ENCODE results near the gene ANKUB1. TPM values are rescaled to one million over a fixed set of nuclear protein-coding genes. Genes with fewer than 3 reads are reported as not detected.
A peak's percentile ranks its signal among the peaks of the same experiment; 100 is the strongest.

The ANKUB1 gene
- total and polyA plus RNA-seq, 5 donors, result not detected

DNA sequence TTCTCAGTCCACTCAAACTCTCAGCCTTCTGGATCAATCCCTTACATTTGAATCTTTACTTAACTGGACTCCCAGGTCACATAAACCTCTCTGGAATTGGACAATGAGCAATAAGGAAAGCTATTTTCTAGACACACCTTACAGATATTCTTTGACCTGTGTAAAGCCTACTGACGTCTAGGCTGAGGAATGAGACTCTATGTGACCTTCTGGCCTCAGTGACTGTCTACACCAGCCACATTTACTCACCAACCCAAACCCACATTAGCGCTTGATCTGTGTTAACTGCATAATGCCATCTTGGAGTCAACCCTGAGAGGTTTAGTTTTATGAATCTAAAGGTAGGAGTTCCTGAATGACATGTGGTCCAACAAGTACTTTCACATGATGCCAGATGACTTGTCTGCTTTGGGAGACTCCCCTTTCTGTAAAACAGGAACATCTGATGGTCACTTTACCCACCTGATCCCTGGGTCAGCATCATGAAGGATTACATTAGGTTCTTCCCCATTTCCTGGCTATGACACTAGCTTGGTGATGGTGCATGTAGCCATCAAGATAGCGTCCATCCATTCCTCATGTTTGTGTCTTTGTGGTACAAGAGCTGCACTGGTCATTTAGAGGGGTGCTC lies 28.7 kb downstream of the ANKUB1 start:
- no peak for DNase-seq
- Histone ChIP-seq H3K27me3 (ENCODE audit: control insufficient read depth, insufficient read depth) (no peaks in the 10 kb centered on the region), H3K4me1 (ENCODE audit: control insufficient read depth, insufficient read depth, low read length) (no peaks in the 10 kb centered on the region), H3K27ac (ENCODE audit: low read length) (no peak overlapping the region), H3K4me3 (ENCODE audit: low read length) (no peak overlapping the region), H3K9me3 (ENCODE audit: control insufficient read depth, low read length) (no peaks in the 10 kb centered on the region)
- ATAC-seq, result no peak
- WGBS, result 77% methylated on average over 3 of the region's 3 CpGs
- intact Hi-C loops (cut with DNase I), result no loop called here

DNA sequence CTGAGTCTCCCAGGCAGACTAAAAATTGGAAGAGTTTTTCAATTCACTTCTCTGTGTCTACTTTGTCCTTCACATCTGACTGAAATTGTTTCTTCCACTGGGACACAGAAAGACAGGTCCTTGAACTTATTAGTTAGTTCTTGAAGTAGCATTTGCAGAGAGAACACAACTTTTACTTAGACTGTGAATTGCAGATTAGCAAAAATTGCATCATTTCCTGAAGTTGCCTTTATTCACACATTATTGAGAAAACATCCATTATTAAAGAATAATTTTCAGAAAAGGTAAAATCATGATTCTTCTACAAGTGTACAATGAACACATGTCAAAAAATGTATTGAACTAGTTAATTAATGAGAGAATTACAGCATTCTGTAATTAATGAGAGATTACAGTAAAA lies 38.6 kb downstream of the ANKUB1 start:
- no peak overlapping the region for H3K27ac ChIP-seq (ENCODE audit: low read length)
- H3K9me3 ChIP-seq (ENCODE audit: control insufficient read depth, low read length), result no peaks in the 10 kb centered on the region
- no peaks in the 10 kb centered on the region for H3K4me1 ChIP-seq (ENCODE audit: control insufficient read depth, insufficient read depth, low read length)
- DNase-seq, result no peak
- no peak overlapping the region for H3K4me3 ChIP-seq (ENCODE audit: low read length)
- ATAC-seq, result no peak
- intact Hi-C loops (cut with DNase I), result no loop called here
- H3K27me3 ChIP-seq (ENCODE audit: control insufficient read depth, insufficient read depth), result no peaks in the 10 kb centered on the region

DNA sequence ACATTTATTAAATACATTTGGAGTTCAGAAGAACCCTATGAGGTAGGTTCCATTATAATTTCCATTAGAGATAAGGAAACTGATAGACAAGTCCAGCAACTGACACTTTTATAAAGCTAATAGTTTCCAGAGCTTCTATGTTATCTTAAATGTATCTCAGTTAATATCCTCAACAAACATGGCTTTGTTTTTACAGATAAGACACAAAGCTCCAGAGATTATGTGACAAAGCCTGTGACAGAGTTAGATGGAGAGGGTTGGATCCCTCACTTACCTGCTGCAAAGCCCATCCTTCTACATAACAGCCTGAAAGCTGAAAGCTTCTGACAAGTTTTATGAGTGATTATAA lies 39.6 kb downstream of the ANKUB1 start:
- no peak overlapping the region for H3K27ac ChIP-seq (ENCODE audit: low read length)
- no peaks in the 10 kb centered on the region for H3K9me3 ChIP-seq (ENCODE audit: control insufficient read depth, low read length)
- H3K4me3 ChIP-seq (ENCODE audit: low read length), result peak overlapping the region; percentile 90
- intact Hi-C loops (cut with DNase I), result no loop called here
- ATAC-seq (no peak), DNase-seq (no peak)
- H3K4me1 ChIP-seq (ENCODE audit: control insufficient read depth, insufficient read depth, low read length), result no peaks in the 10 kb centered on the region
- no peaks in the 10 kb centered on the region for H3K27me3 ChIP-seq (ENCODE audit: control insufficient read depth, insufficient read depth)

DNA sequence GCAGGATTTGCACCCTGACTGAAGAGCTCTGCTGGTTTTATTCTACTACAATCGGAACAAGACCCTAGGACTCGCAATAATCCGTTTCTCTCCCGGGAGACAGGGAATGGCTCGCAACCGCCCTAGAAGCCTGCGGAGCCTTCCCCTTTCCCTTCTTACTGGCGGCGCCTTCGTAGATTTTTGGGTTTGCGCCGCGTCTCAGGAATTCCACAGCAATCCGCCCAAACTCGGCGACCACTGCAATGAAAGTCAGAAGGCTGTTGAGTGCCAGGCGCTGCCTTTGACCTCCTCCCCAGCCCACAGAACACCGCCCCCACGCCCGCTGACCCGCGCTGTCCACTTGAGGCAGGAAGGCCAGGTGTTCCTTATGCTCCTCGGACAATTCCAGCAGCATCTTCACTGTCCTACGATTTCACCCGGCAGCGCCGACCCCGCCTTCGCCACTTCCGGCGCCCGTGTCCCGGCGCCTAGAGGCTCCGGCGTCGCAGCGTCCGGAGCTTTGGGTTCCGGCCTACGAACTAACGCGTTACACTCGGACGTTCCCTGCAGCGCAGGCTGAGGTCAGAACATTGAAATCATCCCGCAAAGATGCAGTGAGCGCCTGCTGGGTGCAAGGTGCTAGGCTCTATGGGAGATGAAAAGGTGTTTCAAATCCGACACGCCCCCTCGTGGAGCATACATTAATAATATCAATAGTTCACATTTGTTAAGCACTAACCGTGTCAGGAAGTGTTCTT lies 40.1 kb downstream of the ANKUB1 start, which contains the start of gene COMMD2:
TSS of gene COMMD2 (minus strand) at position 439 of the 737 bp plus-strand sequence. CDS start at position 394, 45 bp downstream.
- intact Hi-C loops (cut with DNase I), result no loop called here
- no peaks in the 10 kb centered on the region for H3K4me1 ChIP-seq (ENCODE audit: control insufficient read depth, insufficient read depth, low read length)
- WGBS, result under 1% methylated on average over 52 of the region's 52 CpGs
- no peaks in the 10 kb centered on the region for H3K9me3 ChIP-seq (ENCODE audit: control insufficient read depth, low read length)
- no peaks in the 10 kb centered on the region for H3K27me3 ChIP-seq (ENCODE audit: control insufficient read depth, insufficient read depth)
- peak within 1 kb of the TSS; percentile 90 for H3K4me3 ChIP-seq (ENCODE audit: low read length)
- peak; percentile 98 for ATAC-seq
- peak; percentile 71 to 89 (median 87) for DNase-seq
- H3K27ac ChIP-seq (ENCODE audit: low read length), result peak within 1 kb of the TSS; percentile 58

DNA sequence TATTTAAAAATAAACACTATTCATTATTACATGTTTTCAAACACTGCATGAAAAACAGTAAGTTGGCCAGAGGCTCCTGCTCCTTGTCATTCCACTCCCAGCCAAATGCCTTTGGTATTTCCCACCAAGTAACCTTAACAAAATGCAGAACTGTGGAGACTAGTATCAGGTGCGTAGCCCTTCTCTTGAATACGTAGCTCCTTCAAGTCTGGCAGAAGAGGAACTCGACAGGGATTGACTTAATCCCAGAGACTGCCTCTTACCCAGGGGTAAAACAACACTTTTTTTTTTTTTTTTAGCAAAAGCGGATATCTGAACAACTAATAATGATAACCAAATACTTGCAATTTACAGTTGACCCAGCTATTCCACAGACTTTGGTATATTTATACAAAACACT lies 40.8 kb downstream of the ANKUB1 start:
- H3K4me1 ChIP-seq (ENCODE audit: control insufficient read depth, insufficient read depth, low read length), result no peaks in the 10 kb centered on the region
- no peak for ATAC-seq
- intact Hi-C loops (cut with DNase I), result no loop called here
- H3K9me3 ChIP-seq (ENCODE audit: control insufficient read depth, low read length), result no peaks in the 10 kb centered on the region
- no peak overlapping the region for H3K27ac ChIP-seq (ENCODE audit: low read length)
- WGBS, result 12% methylated on average over 4 of the region's 4 CpGs
- H3K4me3 ChIP-seq (ENCODE audit: low read length), result peak overlapping the region; percentile 90
- H3K27me3 ChIP-seq (ENCODE audit: control insufficient read depth, insufficient read depth), result no peaks in the 10 kb centered on the region
- no peak for DNase-seq

DNA sequence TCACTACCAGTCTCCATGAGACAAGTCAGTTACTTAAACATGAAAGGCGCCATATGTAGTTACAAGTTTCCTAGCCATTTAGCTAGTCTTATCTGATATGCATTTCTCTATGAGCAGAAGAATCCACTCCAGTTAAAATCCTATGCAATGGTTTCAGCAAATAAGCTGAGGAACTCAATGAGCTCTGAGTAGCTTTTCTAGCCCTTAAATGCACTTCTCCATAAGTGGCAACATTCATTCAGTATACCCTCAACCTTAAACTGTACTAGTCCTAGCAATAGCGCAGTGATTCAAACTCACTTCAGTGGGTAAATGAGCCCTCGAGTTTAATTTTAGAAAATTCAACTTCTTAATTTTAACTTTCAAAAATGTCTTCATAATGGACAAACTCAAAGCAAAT lies 47.7 kb downstream of the ANKUB1 start:
- intact Hi-C loops (cut with DNase I), result no loop called here
- no peaks in the 10 kb centered on the region for H3K27me3 ChIP-seq (ENCODE audit: control insufficient read depth, insufficient read depth)

DNA sequence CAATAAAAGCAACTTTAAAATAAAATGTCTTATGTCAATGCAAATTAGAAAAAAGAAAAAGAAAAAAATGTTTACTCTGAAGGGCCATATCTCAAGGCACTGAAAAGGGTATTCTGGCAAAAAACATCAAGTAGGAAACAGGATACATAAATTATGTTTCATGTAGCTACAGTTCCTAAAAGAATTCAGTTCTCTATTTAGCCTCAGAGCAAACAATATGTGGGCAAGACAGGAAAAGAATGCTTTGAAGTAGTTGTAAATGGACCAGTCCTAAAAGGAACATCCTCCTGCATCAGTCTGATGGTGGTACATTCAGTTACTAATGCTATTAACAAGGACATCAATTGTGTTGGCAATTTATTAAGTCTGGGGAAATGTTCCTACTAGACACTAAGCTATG lies 48.2 kb downstream of the ANKUB1 start:
- ATAC-seq (no peak), DNase-seq (no peak)
- H3K4me1 ChIP-seq (ENCODE audit: control insufficient read depth, insufficient read depth, low read length), result no peaks in the 10 kb centered on the region
- H3K27me3 ChIP-seq (ENCODE audit: control insufficient read depth, insufficient read depth), result no peaks in the 10 kb centered on the region
- H3K9me3 ChIP-seq (ENCODE audit: control insufficient read depth, low read length), result no peaks in the 10 kb centered on the region
- intact Hi-C loops (cut with DNase I), result no loop called here
- no peak overlapping the region for H3K27ac ChIP-seq (ENCODE audit: low read length)
- no peak overlapping the region for H3K4me3 ChIP-seq (ENCODE audit: low read length)

More for the DNA sequence above, 47.7 kb downstream of the ANKUB1 start:
- no peak for ATAC-seq
- no peak overlapping the region for H3K4me3 ChIP-seq (ENCODE audit: low read length)
- no peaks in the 10 kb centered on the region for H3K9me3 ChIP-seq (ENCODE audit: control insufficient read depth, low read length)
- no peaks in the 10 kb centered on the region for H3K4me1 ChIP-seq (ENCODE audit: control insufficient read depth, insufficient read depth, low read length)
- no peak overlapping the region for H3K27ac ChIP-seq (ENCODE audit: low read length)
- DNase-seq, result no peak
- 97% methylated on average over 3 of the region's 3 CpGs for WGBS

DNA sequence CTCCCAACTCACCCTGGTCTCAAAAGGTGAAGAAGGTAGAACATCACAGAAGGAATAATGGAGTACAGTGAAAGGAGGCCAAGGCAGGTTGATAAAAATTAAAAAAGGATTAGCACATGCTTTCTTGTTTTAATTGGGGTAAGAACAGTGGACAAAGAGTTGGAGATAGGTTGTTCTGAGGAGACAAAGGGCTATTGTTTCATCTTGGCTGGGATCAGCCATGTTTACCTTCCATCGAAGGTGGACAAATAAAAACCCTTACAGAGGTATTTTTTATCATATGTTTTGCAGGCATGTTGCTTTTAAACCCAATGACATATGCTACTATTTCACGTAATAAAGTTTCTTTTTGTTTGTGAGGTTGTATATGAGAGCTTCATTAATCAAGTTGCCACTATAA lies 53.0 kb downstream of the ANKUB1 start:
- ATAC-seq (no peak), DNase-seq (no peak)
- H3K4me3 ChIP-seq (ENCODE audit: low read length), result no peak overlapping the region
- H3K27me3 ChIP-seq (ENCODE audit: control insufficient read depth, insufficient read depth), result no peaks in the 10 kb centered on the region
- H3K4me1 ChIP-seq (ENCODE audit: control insufficient read depth, insufficient read depth, low read length), result no peaks in the 10 kb centered on the region
- 94% methylated on average over 2 of the region's 2 CpGs for WGBS
- intact Hi-C loops (cut with DNase I), result no loop called here
- no peak overlapping the region for H3K27ac ChIP-seq (ENCODE audit: low read length)
- no peaks in the 10 kb centered on the region for H3K9me3 ChIP-seq (ENCODE audit: control insufficient read depth, low read length)

DNA sequence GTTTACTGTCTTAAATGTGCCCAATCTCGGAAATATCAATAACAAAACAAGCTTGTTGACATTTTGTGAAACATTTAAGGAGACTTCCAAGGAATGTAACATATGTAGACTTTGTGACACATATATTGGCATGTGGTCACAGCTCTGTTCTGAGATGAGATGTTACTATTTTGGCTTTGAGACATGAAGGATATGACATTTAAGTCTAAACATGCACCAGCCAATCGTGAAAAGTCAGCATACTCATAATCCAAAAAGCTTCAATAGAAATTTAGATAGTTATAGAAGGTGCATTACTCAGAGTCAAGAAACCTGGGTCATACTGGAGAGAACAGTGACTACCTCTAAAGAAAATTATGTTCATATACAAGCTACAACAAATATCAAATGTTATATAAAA lies 53.5 kb downstream of the ANKUB1 start:
- ATAC-seq (no peak), DNase-seq (no peak)
- Histone ChIP-seq H3K27ac (ENCODE audit: low read length) (no peak overlapping the region), H3K9me3 (ENCODE audit: control insufficient read depth, low read length) (no peaks in the 10 kb centered on the region), H3K4me3 (ENCODE audit: low read length) (no peak overlapping the region), H3K27me3 (ENCODE audit: control insufficient read depth, insufficient read depth) (no peaks in the 10 kb centered on the region), H3K4me1 (ENCODE audit: control insufficient read depth, insufficient read depth, low read length) (no peaks in the 10 kb centered on the region)
- 83% methylated on average over 2 of the region's 2 CpGs for WGBS
- intact Hi-C loops (cut with DNase I), result no loop called here

DNA sequence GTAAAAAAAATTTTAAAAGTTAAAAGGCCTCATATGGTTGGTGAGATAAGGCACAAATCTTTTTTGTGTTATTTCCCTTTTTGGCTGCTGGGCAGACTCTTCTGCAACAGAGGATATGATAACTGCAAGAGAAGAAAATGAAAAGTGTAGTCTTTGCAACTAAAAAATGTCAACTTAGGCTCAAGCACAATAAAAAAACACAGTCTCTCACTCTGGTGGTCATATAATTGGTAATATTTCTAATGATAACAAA lies 55.5 kb downstream of the ANKUB1 start:
- DNase-seq, result no peak
- no peak overlapping the region for H3K27ac ChIP-seq (ENCODE audit: low read length)
- H3K9me3 ChIP-seq (ENCODE audit: control insufficient read depth, low read length), result no peaks in the 10 kb centered on the region
- H3K27me3 ChIP-seq (ENCODE audit: control insufficient read depth, insufficient read depth), result no peaks in the 10 kb centered on the region
- no peak for ATAC-seq
- H3K4me3 ChIP-seq (ENCODE audit: low read length), result no peak overlapping the region
- no peaks in the 10 kb centered on the region for H3K4me1 ChIP-seq (ENCODE audit: control insufficient read depth, insufficient read depth, low read length)
- intact Hi-C loops (cut with DNase I), result no loop called here

DNA sequence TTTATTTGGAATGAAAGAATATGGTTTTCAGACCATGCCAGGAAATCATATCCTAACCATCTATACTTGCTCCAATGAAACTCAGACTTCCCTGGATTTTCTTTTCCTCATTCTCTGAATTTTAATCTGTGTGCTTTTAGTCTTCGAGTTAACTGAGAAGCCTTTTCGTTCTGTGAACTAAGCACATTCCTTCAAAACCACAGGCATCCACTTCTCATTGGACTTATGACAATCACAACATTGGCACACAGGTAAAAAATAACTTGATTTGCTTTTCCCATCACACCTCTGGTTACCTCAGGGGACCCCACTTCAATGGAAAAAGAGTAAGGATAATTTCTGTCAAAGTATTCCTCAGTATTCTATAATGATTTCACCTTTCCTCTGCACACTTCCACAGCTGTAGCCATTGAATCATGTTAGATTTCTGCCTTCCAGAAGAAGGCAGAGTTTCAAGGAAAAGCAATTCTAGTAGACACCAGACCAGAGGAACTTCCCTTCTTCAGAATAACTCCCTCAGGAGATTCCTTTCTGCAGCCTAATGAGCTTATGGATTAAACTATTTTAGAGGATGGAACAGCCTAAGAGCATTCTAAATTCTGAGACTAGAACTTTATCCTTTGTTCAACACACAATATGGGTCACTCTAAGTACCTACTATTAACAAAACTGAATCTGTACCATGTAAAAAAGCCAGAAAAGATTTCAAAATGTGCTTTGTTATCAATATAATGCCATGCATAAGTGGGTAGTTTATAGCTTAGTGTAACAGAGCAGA lies 56.0 kb downstream of the ANKUB1 start:
- H3K4me3 ChIP-seq (ENCODE audit: low read length), result no peak overlapping the region
- no peaks in the 10 kb centered on the region for H3K27me3 ChIP-seq (ENCODE audit: control insufficient read depth, insufficient read depth)
- ATAC-seq, result no peak
- no peak for DNase-seq
- no peaks in the 10 kb centered on the region for H3K4me1 ChIP-seq (ENCODE audit: control insufficient read depth, insufficient read depth, low read length)
- WGBS, result 62% methylated on average over 2 of the region's 2 CpGs
- intact Hi-C loops (cut with DNase I), result no loop called here
- no peaks in the 10 kb centered on the region for H3K9me3 ChIP-seq (ENCODE audit: control insufficient read depth, low read length)
- no peak overlapping the region for H3K27ac ChIP-seq (ENCODE audit: low read length)

All from right cardiac atrium (tissue), 5 donors.